HG03342 (cell line): Measurements from ENCODE around the gene BMPR1A.

Source experiments
- ATAC-seq: cut with Tn5 transposase; IDR thresholded peaks from one replicate; pipeline ENCODE4 v1.9.1; 2021; ENCODE audit warnings: mild to moderate bottlenecking, moderate library complexity; ENCODE audit not compliant: unreplicated experiment

BMPR1A gene

GRCh38 chr10:86981716-86982115 lies 225.3 kb downstream of the BMPR1A start:
- no peak for ATAC-seq
